RWPE2 (cell line): ENCODE results near the gene NEO1.

Source experiments
- ATAC-seq: fragments of 200-7000 bp; cut with Tn5 transposase; 3 replicates; pipeline ENCODE4 v1.9.1; 2021; ENCODE audit warnings: low read depth
- DNase-seq: peaks from one replicate; pipeline ENCODE4 v3.0.0-alpha.2; 2020; ENCODE audit warnings: low spot score
- H3K27ac ChIP-seq: fragments of 450-650 bp; 2 replicates; pipeline ENCODE4 v1.5.1; 2017; ENCODE audit warnings: mild to moderate bottlenecking; ENCODE audit not compliant: poor library complexity, severe bottlenecking
- H3K27me3 ChIP-seq: fragments of 250-450 bp; sonication (Bioruptor Pico); 2 replicates; pipeline ENCODE4 v1.5.1; 2021; ENCODE audit warnings: mild to moderate bottlenecking, moderate library complexity; ENCODE audit not compliant: insufficient read depth, poor library complexity, severe bottlenecking
- H3K36me3 ChIP-seq: fragments of 250-450 bp; sonication (Bioruptor Pico); 2 replicates; pipeline ENCODE4 v1.5.1; 2020; ENCODE audit warnings: low read depth, mild to moderate bottlenecking, moderate library complexity
- H3K4me1 ChIP-seq: fragments of 250-450 bp; sonication (Bioruptor Pico); 2 replicates; pipeline ENCODE4 v1.5.1; 2021; ENCODE audit warnings: mild to moderate bottlenecking, moderate library complexity; ENCODE audit not compliant: insufficient read depth, poor library complexity, severe bottlenecking
- H3K4me3 ChIP-seq: fragments of 250-450 bp; sonication (Bioruptor Pico); 2 replicates; pipeline ENCODE4 v1.5.1; 2021; ENCODE audit warnings: mild to moderate bottlenecking, moderate library complexity; ENCODE audit not compliant: severe bottlenecking
- H3K9me3 ChIP-seq: fragments of 250-450 bp; sonication (Bioruptor Pico); 2 replicates; pipeline ENCODE4 v1.5.1; 2021; ENCODE audit warnings: mild to moderate bottlenecking, moderate library complexity; ENCODE audit not compliant: severe bottlenecking
- TF ChIP-seq, protein P1 (sequence below): fragments of 450-650 bp; IDR thresholded peaks from one replicate; pipeline ENCODE4 v1.5.1; 2017; ENCODE audit warnings: mild to moderate bottlenecking, moderate library complexity; ENCODE audit not compliant: poor library complexity, severe bottlenecking

The NEO1 gene

DNA sequence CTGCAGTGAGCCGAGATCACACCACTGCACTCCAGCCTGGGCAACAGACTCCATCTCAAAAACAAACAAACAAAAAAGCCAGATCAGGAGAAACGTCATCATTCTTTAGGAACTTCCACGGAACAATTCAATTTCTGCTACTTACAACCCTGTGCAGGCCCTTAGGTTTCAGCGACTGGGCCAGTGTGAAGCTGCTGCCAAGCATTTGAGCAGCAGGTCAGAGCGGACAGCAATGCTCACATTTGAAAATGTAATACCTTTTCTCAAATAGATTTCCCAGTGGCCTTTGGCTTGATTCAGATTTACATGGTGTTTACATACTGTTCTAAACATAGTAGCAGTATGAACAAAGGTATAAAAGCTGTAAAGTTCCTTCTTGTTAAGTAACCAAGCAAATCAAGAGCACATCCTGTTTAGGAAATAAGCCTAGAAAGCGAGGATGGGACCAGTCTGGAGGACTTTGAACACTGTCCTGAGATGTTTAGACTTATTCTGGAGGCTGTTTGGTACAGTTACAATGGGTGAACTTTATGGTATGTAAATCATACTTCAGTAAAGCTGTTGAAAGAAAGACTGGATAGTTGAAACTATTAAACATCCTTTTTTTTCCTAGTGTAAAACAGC lies 175.3 kb downstream of the NEO1 start:
- no peak overlapping the region for H3K4me3 ChIP-seq
- no peaks in the 10 kb centered on the region for H3K9me3 ChIP-seq
- no peaks in the 10 kb centered on the region for H3K4me1 ChIP-seq
- TF ChIP-seq, protein P1, sequence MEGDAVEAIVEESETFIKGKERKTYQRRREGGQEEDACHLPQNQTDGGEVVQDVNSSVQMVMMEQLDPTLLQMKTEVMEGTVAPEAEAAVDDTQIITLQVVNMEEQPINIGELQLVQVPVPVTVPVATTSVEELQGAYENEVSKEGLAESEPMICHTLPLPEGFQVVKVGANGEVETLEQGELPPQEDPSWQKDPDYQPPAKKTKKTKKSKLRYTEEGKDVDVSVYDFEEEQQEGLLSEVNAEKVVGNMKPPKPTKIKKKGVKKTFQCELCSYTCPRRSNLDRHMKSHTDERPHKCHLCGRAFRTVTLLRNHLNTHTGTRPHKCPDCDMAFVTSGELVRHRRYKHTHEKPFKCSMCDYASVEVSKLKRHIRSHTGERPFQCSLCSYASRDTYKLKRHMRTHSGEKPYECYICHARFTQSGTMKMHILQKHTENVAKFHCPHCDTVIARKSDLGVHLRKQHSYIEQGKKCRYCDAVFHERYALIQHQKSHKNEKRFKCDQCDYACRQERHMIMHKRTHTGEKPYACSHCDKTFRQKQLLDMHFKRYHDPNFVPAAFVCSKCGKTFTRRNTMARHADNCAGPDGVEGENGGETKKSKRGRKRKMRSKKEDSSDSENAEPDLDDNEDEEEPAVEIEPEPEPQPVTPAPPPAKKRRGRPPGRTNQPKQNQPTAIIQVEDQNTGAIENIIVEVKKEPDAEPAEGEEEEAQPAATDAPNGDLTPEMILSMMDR = no peak
- H3K27ac ChIP-seq = no peak overlapping the region
- ATAC-seq (no peak), DNase-seq (no peak)
- no peaks in the 10 kb centered on the region for H3K27me3 ChIP-seq
- H3K36me3 ChIP-seq = no peaks in the 10 kb centered on the region

DNA sequence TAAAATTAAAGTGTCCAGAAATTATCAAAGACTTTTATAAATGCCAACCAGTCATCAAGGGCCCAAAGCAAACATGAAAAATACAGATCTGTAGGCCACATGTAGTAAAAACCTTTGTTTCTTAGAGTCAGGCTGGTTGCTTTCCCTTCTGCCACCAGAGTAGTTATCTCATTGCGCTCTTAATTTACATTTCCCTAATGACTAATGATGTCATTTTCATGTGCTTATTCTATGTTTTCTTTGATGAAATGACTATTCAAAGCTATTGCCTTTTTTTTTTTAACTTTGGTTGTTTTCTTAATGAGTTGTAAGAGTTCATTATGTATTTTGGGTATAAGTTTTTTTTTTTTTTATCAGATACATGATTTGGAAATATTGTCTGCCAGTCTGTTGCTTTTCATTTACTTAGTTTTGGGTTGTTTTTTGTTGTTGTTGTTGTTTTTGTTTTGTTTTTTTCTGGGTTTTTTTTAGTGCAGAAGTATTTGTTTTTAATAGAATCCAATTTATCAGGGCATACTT lies 175.9 kb downstream of the NEO1 start:
- H3K27ac ChIP-seq = no peak overlapping the region
- H3K4me1 ChIP-seq = no peaks in the 10 kb centered on the region
- no peak overlapping the region for H3K4me3 ChIP-seq
- TF ChIP-seq, protein P1 = no peak
- ATAC-seq (no peak), DNase-seq (no peak)
- H3K9me3 ChIP-seq = no peaks in the 10 kb centered on the region
- no peaks in the 10 kb centered on the region for H3K27me3 ChIP-seq
- H3K36me3 ChIP-seq = no peaks in the 10 kb centered on the region

DNA sequence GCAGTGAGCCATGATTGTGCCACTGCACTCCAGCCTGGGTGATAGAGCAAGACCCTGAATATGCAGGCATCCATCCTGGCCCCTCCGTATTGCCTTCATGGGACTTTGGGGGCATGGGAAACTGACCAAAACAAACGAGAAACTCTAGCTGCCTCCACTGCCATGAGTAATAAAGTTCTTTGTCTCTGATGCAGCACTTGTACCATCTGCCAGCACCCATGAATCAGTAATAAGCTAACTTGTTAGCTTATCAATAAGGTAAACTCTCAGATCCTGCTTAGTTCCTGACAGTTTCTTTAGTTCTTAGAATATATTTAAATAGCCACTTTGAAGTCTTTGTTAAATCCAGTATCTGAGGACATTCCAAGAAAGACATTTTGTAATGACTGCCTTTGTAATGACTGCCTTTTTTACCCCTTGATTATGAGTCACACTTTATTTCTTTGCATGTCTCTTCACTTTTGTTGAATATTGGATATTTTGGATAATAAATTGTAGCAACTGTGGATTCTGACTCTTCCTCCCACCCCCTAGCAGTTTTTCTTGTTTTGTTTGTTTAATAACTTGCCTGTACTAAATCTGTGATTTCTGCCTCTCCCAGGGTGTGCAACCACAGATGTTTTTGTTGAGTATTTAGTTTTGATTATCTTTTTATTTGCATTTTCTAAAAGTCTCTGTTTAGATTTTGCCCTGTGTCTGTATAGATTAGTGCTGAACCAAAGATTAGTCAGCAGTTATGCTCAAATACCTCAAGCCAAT lies 179.6 kb downstream of the NEO1 start:
- no peaks in the 10 kb centered on the region for H3K27me3 ChIP-seq
- H3K9me3 ChIP-seq = no peaks in the 10 kb centered on the region
- H3K36me3 ChIP-seq = no peaks in the 10 kb centered on the region
- no peak overlapping the region for H3K27ac ChIP-seq
- TF ChIP-seq, protein P1 = no peak
- DNase-seq (no peak), ATAC-seq (no peak)
- no peaks in the 10 kb centered on the region for H3K4me1 ChIP-seq
- H3K4me3 ChIP-seq = no peak overlapping the region

DNA sequence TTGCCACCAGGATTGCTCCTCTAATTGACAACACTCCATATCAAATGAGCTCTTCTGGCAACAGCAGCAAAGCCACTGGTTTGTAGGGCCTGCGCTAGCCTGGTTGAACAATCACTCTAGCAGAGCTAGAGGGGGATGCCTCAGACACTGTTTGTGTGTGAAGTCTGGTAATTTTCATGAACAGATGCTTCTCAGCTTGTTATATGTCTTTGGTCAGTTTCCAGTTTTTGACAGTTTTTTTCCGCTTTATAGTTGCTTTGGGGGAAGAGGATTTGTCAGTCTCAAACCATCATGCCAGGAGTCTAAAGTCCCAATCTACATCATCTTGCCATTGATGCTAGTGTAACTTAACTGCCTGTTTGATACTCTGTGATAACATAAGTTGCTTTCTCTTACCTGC lies 180.5 kb downstream of the NEO1 start:
- TF ChIP-seq, protein P1 = no peak
- DNase-seq = no peak
- H3K4me3 ChIP-seq = no peak overlapping the region
- no peak for ATAC-seq
- H3K27me3 ChIP-seq = no peaks in the 10 kb centered on the region
- H3K27ac ChIP-seq = no peak overlapping the region
- H3K36me3 ChIP-seq = no peaks in the 10 kb centered on the region
- H3K9me3 ChIP-seq = no peaks in the 10 kb centered on the region
- no peaks in the 10 kb centered on the region for H3K4me1 ChIP-seq

DNA sequence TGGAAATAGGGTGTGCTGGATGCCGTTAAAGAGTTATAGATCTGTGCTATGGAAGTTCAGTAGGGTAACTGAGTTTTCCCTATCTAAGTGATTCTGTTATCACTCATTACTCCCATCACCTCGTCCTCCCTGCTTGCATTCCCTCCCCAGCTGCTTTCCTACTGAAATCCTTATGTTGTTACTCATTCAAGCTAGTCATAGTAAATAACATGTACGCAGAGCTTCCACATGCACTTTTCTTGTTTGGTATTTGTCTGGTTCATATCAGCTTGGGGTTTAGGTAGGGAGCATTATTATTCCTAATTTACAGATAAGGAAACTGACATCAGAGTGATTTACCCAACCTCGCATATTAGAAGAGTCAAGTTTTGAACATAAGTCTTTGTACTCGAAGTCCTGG lies 181.4 kb downstream of the NEO1 start:
- H3K4me3 ChIP-seq = no peak overlapping the region
- no peaks in the 10 kb centered on the region for H3K36me3 ChIP-seq
- DNase-seq = no peak
- no peaks in the 10 kb centered on the region for H3K9me3 ChIP-seq
- H3K4me1 ChIP-seq = no peaks in the 10 kb centered on the region
- no peak for ATAC-seq
- TF ChIP-seq, protein P1 = no peak
- H3K27ac ChIP-seq = no peak overlapping the region
- no peaks in the 10 kb centered on the region for H3K27me3 ChIP-seq
